Measurements from ENCODE around the gene PLXNA4.
"Not testable (repeated sequence)": the region's sequence is repeated elsewhere in the genome, so short reads cannot be mapped to it uniquely, and the experiment has no call there.

The PLXNA4 gene

DNA sequence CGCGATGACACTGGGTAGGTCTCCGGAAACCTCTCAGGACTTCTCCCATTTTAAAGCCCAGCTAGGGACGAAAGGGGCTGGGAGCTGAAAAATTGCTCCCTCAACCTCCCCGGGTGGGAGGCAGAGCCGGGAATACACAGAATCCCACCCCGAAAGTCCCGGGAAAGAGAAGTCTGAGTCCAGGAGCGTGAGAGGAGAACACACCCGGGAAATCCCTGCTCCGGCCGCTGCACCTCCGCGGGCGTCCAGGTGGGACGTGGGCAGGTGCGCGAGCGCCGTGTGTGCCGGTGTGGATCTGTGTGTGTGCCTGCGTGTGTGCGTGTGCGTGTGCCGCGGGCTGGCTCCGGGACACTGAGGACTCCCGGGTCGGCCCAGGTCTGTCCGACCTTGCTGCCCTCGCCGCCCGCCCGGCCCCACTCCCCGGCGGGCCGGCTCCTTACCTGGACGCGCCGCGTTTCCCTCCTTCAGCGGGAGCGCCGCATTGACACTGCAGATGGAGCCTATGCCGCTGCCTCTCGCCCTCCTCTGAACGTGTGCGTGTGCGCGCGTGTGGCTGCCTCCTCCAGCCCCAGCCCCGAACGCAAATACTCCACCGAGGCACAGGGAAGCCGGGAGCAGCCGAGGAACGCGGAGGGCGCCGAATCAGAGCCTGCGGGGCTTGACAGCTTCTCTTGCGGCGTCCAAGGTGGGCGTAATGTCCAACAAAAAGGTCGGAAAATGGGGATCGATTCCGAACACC lies at the start of gene PLXNA4:
TSS of gene PLXNA4 (minus strand) at position 489 of the 739 bp plus-strand sequence. CDS start 67,777 bp downstream, outside the sequence.
- DNase-seq: no peak

DNA sequence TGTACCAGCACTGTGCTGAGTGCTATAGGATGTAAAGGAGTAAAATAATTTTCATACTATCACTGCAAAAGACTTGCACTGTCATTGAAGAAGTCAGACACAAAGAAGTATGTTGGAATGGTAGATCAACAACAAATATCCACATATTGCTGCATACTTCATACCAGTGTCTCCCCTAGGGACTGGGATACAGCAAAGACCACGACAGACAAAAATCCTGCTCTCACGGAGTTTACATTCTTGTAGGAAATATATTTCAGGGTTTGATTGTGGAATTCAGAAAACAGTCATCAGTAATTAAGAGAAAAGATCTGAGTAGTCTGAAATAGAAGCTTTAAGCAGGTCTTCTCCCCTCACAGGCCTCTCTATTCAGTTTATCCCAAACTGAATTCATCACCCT lies 49.4 kb upstream of the PLXNA4 start:
- DNase-seq: no peak

DNA sequence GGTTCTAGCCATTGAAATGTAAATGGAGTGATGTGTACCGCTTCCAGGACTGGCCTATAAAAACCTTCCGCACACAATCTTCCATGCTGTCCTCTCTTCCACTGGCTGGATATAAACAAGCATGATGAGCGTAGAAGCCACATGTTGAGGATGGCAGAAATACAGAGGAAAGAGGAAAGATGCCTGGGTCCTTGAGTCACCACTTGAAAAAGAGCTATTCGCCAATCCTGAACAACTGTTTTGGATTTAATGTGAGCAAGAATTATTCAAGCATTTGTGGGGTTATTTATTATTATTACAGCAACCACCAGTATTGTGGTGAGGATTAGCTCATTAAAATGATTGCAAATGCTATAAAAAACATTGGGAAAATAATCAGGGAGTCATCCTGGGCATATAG lies 45.8 kb upstream of the PLXNA4 start:
- DNase-seq: no peak

DNA sequence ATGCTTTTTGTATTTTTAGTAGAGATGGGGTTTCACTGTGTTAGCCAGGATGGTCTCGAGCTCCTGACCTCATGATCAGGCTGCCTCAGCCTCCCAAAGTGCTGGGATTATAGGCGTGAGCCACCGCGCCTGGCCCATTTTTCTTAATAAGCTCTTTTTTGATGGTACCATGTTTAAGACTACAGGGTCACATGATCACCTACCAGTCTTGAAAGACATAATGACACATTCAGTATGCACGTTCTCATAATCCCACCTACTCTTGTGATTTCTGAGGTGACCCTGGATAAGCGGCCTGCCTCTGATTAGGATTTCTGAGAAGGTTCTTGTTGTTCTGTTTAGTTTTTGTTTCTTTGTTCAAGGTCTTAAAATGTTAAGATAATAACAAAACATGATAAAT lies 43.7 kb upstream of the PLXNA4 start:
- no peak for DNase-seq

- no peak for DNase-seq
Measured at GRCh38 chr7:132618956-132619305, 42.7 kb upstream of the PLXNA4 start.

DNA sequence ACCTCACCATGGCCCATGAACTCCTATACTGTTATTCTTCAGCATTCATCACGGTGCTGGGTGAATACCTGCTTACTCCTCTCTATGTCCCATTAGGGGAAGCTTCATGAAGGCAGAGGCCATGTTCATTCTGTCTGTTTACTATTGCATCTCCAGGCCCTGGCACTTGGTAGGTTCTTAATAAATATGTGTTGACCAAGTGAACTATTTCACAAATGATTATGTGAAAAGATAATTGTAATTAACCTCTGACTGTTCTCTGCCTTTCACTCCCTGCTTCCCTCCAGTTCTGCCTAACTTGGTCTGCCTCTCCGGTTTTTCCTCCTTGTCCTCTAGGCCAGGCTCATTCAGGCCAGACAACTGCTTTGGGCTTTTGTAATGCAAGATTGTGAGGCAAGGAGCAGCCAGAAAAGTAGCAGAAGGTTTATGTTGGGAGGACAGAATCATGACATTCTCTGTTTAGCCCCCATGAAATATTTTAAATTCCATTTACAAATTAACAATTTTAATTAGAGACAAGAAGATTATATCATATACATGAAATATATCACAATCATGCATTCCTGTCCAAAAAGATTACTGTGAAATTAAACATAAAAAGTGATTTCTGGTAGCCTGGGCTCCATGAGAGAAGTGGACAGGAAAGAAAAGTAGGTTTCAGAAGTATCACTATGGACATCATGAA lies 42.1 kb upstream of the PLXNA4 start:
- no peak for DNase-seq

GRCh38 chr7:132614428-132615318 lies 38.4 kb upstream of the PLXNA4 start:
- peak; percentile 0 for DNase-seq

- no peak for DNase-seq
Measured at GRCh38 chr7:132613737-132614136, 37.5 kb upstream of the PLXNA4 start.

GRCh38 chr7:132610995-132611394 lies 34.7 kb upstream of the PLXNA4 start:
- no peak for DNase-seq

- DNase-seq: no peak
Measured at GRCh38 chr7:132609906-132610520, 33.7 kb upstream of the PLXNA4 start.

GRCh38 chr7:132609222-132609621 lies 33.0 kb upstream of the PLXNA4 start:
- no peak for DNase-seq

GRCh38 chr7:132608523-132608922 lies 32.3 kb upstream of the PLXNA4 start:
- no peak for DNase-seq

DNA sequence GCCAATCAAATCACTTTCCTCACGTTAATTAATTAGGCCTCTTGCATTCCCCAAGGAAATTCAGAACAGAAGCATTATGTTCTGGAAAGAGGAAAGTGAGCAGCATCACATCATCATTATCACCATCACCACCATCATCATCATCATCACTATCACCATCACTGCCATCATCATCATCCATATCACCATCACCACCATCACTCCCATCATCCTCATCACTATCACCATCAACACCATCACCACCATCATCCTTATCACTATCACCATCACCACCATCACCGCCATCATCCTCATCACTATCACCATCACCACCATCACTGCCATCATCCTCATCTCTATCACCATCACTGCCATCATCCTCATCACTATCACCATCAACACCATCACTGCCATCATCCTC lies 31.4 kb upstream of the PLXNA4 start:
- no peak for DNase-seq

- no peak for DNase-seq
Measured at GRCh38 chr7:132604121-132604520, 27.9 kb upstream of the PLXNA4 start.

DNA sequence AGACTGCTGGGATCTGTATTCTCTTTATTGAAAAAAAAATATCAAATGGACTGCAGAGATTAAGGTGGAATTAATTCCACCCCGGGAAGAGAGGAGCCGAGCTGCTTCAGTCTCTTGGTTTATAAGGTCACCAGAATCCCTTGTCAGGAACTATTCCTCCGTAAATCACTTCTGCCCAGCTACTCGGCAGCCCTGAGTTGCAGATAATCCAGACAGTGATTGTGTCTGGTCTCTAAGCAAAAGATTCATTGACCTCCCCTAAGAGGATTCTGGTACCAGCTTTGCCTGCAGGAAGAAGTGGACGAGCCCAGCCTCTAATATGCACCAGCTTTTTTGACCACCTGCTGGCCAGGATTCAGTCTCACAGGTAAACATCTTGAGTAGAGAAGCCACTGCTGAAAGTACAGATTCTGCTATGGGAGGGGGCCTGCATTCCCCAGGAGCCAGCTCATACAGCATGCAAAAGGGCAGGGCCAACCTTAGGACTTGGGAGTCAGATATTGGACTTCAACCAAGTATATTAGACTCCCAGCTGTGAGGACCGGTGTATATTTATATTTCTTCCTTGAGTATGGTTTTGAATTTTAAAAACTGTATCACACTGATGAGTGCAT lies 27.1 kb upstream of the PLXNA4 start:
- no peak for DNase-seq

- DNase-seq: no peak
Measured at GRCh38 chr7:132601783-132602182, 25.5 kb upstream of the PLXNA4 start.

DNA sequence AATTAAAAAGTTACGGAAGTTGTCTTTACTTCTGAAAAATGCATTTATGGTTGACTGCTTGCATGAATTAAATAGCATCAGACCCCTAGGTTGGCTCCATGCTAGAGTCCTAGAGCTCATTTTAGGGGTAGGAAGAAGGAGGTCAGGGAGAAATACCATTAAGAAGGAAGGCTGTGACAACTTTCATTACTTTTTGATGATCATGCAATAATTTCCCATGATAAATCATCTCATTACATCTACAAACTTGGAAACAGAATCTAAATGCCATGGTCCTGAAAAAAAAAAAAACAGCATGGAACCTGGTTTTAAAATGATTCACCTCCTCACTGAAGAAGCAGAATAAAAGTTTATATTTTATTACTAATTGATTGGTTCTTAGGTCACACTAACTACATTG lies 20.3 kb upstream of the PLXNA4 start:
- no peak for DNase-seq

DNA sequence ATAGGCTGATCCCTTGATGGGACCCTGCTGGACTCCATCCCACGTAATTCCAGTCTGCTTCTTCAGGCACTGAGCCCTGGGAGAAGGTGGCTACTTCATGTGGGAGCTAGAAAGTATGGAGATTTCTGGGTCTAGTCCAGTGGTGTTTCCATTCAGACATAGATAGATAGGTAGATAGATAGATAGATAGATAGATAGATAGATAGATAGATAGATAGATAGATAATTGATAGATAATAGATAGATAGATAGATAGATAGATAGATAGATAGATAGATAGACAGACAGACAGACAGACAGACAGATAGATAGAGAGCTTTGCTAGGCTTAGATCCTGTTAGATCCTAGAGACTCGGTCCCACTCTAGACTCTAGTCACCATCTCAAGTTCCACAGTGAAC lies 18.5 kb upstream of the PLXNA4 start:
- not testable (repeated sequence) for DNase-seq

- DNase-seq: no peak
Measured at GRCh38 chr7:132592936-132593335, 16.7 kb upstream of the PLXNA4 start.

- no peak for DNase-seq
Measured at GRCh38 chr7:132592231-132592920, 16.1 kb upstream of the PLXNA4 start.

DNA sequence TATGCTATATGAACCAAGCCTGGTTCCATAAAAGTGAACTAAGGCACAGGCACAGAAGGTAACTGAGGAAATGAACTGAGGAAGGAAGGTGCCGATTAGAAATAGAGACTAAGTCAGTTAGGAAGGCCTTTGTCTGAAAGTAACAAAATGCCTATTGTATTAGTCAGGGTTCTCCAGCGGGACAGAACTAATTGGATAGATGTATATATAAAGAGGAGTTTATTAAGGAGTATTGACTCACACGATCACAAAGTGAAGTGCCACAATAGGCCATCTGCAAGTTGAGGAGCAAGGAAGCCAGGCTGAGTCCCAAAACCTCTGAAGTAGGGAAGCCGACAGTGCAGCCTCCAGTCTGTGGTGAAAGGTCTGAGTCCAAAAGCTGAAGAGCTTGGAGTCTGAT lies 13.9 kb upstream of the PLXNA4 start:
- no peak for DNase-seq

DNA sequence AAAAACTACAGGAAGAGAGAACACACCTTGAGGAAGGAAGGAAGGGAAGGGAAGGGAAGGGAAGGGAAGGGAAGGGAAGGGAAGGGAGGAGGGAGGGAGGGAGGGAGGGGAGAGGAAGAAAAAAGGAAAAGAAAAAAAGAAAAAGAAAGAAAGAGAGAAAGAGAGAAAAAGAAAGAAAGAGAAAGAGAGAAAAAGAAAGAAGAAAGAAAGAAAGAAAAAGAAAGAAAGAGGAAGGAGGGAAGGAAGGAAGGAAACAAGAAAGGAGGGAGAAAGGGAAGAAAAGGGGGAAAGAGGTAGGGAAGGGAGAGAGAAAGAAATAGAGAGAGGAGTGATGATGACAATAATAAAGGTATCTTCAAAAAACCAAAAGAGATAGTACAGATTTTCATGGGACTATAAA lies 12.3 kb upstream of the PLXNA4 start:
- no peak for DNase-seq

Measured in NCI-H1417 treated with DMSO at 0.1 percent for 48 hours (cell line).